Right lobe of liver (tissue), 4 donors: ENCODE results near the gene UBA6.

Source experiments
- POLR2A ChIP-seq: fragments of 450-650 bp; IDR thresholded peaks from one replicate; pipeline ENCODE4 v1.6.1; 2017; ENCODE audit warnings: antibody characterized with exemption, mild to moderate bottlenecking
- TF ChIP-seq, protein P1 (sequence below), 4 donors: fragments of 200-600 bp in 3 of 4; fragments of 450-650 bp in 1 of 4; IDR thresholded peaks; one replicate each; pipeline versions ENCODE4 v1.5.1 to v1.8.0; 2016 to 2022; ENCODE audit warnings: antibody characterized with exemption in 4 of 4, mild to moderate bottlenecking in 2 of 4
- donor health status: DM: no; HTN: no; CAD: no.
- donor health status: DM: no; HTN: no; CAD: no.
- donor health status: DM: no; HTN: yes; CAD: no.

DNA sequence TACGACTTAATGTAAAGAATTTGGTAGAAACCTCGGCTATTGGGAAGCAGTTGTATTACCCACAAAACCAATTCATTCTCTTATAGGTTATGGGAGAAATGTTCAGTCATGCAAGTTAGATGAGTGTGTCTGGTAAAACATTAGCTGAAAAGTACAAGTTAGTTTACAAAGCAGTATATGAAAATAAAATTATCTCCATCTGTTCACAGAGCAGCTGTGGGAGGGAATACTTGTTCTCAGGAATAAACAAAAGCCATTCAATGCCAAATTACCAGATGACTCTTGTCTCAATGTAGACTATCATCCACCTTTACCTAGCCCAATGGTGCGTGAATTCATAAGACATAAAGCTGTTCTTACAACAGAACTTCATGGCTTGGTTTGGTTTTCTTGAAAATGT, 113.8 kb downstream of the UBA6 start:
- TF ChIP-seq, protein P1, sequence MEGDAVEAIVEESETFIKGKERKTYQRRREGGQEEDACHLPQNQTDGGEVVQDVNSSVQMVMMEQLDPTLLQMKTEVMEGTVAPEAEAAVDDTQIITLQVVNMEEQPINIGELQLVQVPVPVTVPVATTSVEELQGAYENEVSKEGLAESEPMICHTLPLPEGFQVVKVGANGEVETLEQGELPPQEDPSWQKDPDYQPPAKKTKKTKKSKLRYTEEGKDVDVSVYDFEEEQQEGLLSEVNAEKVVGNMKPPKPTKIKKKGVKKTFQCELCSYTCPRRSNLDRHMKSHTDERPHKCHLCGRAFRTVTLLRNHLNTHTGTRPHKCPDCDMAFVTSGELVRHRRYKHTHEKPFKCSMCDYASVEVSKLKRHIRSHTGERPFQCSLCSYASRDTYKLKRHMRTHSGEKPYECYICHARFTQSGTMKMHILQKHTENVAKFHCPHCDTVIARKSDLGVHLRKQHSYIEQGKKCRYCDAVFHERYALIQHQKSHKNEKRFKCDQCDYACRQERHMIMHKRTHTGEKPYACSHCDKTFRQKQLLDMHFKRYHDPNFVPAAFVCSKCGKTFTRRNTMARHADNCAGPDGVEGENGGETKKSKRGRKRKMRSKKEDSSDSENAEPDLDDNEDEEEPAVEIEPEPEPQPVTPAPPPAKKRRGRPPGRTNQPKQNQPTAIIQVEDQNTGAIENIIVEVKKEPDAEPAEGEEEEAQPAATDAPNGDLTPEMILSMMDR (IDR thresholded peaks at IDR 0.05): no peak
- no peak for TF ChIP-seq POLR2A
